Dermis blood vessel endothelial cell (primary cell): ENCODE measurements around the gene BAG3. TPM values are rescaled to one million over a fixed set of nuclear protein-coding genes. Genes with fewer than 3 reads are reported as not detected.

ENCODE experiments used
- total RNA-seq: library from RNA; depleted of rRNA; stranded (reverse); fragments of >200 nt; gene quantifications from 2 replicates; pipeline ENCODE4 v1.2.3, GENCODE V29; 2014

The BAG3 gene
- total RNA-seq, 1 donor from 2014 or later = 7.5 TPM

Other genes with a start within 250 kb of the BAG3 start
- gene RGS10, start 108.7 kb upstream of the BAG3 start, total RNA-seq = 10.5 and 12.6 TPM in 2 replicates
- gene TIAL1, start 54.4 kb upstream of the BAG3 start, total RNA-seq = 38.3 and 49.8 TPM in 2 replicates
- 12.9 and 20.8 TPM in 2 replicates for gene INPP5F, start 74.7 kb downstream of the BAG3 start, total RNA-seq
- 76.4 and 85.7 TPM in 2 replicates for gene MCMBP, start 221.5 kb downstream of the BAG3 start, total RNA-seq
- gene SEC23IP, start 241.3 kb downstream of the BAG3 start, total RNA-seq = 21.1 and 43.3 TPM in 2 replicates